ENCODE data around the gene C1QTNF12.
A peak's percentile ranks its signal among the peaks of the same experiment; 100 is the strongest.

C1QTNF12 gene

DNA sequence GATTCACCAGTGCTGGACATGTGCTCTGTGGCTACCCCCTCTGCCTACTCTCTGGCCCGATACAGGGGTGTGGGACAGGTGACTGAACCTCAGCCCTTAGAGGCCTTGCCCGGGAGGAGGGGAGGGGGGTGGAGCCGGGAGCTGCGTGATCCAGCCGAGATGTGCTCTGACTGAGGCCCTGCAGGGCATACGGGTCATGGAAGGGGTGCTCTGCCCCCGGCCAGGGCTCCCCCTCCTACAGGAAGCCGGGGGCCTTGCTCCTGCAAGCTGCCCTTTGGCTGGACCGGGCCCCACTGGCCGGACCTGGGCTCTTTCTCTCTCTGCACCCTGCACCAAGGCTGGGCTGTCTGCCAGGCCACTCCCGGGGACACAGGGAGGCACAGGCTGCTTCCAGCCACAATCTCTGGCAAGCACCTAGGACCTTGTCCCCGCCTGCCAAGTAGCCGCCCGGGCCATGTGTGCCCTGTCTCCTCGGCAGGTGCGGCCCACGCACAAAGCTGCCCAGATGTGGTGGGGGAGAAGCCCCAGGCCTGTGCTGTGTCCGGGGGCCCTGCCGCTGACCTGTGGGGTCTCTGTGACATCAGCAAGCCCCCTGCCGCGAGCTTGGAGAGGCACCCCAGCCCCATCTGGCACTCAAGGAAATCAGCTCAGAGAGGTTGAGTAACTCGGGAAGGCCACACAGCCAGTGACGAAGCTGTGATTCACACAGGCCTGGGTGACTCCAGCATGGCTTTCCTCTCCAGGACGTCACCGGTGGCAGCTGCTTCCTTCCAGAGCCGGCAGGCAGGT lies 35.2 kb upstream of the C1QTNF12 start:
- DNase-seq (ENCODE audit: low read depth) = no peak

GRCh38 chr1:1280782-1281481 lies 34.4 kb upstream of the C1QTNF12 start:
- no peak for DNase-seq (ENCODE audit: low read depth)

DNA sequence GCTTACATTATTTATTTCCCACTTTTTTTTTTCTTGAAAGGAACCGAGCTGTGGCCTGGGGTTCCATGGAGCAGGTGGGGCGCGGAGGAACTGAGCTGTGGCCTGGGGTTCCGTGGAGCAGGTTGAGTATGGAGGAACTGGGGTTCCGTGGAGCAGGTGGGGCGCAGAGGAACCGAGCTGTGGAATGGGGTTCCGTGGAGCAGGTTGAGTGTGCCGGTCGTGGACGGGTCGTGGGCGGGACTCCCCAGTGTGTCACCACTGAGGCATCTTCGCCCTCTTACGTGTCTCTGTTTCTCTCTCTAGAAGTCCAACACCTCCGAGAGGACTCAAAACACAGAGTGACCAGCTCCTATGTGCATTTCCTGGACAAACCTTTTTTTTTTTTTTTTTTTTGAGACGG lies 32.5 kb upstream of the C1QTNF12 start:
- DNase-seq (ENCODE audit: low read depth) = no peak

- DNase-seq (ENCODE audit: low read depth) = no peak
These were observed 32.1 kb upstream of the C1QTNF12 start for GRCh38 chr1:1278620-1279019.

DNA sequence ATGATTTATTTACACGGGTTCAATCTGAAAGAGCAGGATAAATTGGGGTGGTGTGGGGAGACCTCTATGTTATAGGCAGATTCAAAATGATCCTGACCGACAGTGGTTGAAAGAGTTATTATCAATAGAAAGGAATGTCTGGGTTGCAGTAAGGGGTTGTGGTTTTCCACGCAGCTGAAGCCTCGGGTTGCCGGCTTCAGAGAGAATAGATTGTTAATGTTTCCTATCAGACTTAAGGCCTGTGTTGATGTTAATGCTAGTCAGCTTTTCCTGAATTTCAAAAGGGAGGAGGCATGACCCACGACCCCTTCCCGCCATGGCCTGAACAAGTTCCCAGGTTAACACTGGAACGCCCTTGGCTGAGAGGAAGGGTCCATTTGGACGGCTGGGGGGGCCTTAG lies 29.3 kb upstream of the C1QTNF12 start:
- DNase-seq (ENCODE audit: low read depth) = no peak

DNA sequence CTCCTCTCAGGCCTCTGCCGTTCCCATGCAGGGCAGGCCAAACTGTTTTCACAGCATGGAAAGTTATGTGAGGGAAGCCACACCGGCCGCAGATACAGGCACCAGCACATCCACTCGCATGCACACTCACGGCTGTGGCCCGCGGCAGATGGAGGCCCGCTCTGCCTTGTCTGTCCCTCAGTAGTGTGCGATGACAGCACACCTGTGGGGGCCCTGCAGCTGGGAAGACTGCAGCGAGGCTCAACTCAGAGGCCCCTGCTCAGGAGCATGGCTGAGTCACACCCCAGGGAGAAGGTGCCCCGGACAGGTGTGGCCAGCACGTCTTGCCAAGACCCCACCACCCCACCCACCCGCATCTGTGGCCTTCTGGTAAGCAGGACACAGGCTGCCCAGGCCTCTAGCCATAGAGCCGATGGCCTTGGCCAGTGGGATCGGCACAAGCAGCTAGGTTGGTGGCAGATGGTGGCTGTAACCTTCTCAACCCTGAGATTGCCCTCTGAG lies 28.5 kb upstream of the C1QTNF12 start:
- no peak for DNase-seq (ENCODE audit: low read depth)

DNA sequence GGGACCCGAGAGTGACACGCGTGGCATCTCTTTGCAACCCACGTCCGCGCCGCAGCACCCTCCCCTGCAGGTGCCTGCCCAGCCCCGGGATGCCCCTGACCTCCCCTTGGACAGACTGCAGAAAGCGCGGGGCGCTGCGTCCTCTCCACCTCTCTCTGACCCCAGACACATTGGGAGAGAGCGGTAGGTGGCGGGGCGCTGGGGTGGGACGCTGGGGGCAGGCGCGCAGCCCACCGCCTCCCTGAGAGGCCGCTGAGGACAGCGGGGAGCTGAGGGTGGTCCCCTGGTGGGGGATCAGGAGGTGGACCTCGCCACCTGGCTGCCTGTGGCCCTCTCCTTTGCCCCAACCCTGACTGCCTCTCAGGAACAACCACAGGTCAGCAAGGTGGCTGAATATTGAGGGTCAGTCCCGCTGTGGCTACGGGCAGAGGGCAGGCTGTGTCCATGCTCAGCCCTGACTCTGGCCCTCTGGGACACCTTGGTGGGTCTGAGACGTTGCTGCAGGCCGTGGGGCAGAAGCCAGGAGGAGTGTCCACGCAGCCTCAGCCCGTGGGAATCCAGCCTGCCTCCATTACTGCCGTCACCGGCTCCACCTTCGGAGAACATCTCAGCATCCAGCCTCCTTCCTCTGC lies 27.9 kb upstream of the C1QTNF12 start:
- no peak for DNase-seq (ENCODE audit: low read depth)

DNA sequence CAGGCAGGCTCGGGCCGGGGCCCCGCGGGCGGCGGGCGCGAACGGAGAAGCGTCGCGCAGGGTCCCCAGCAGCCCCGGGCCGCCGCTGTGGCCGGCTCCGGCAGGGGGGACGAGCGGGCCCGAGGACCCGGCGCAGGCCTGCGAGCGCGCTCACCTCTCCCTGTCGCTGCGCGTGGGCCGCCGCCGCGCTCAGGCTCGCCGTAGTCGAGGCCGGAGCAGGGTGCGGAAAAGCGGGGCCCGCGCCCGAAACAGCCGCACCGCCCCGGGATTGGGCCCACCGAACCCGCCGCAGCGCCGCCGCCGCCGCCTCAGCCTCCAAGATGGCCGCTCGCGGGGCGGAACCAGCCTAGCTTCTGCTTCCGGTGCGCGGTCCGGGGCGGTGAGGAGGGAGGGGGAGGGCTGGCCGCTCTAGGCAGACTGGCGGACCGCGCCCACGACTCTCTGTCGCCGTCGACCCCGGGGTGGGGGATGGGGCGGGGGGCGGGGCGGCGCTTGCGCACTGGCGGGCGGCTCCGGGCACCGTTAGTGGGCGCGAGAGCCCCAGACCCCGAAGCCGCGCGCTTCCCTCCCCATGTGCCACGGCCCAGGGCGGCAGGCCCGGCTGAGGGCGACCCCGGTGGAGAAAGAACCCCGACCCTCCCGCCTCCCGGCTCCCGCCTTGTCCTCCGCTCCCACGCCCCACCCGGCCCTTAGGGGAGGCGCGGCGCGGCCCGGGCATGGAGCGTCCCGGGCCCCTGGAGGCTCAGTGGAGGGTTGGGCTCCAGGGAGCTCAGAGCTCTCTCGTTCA lies 27.2 kb upstream of the C1QTNF12 start, which contains the start of gene UBE2J2:
TSS of gene UBE2J2 (minus strand) at position 343 of the 787 bp plus-strand sequence. CDS start 5,862 bp downstream, outside the sequence.
- peak; percentile 84 for DNase-seq (ENCODE audit: low read depth)

GRCh38 chr1:1273209-1273511 lies 26.6 kb upstream of the C1QTNF12 start:
- no peak for DNase-seq (ENCODE audit: low read depth)

DNA sequence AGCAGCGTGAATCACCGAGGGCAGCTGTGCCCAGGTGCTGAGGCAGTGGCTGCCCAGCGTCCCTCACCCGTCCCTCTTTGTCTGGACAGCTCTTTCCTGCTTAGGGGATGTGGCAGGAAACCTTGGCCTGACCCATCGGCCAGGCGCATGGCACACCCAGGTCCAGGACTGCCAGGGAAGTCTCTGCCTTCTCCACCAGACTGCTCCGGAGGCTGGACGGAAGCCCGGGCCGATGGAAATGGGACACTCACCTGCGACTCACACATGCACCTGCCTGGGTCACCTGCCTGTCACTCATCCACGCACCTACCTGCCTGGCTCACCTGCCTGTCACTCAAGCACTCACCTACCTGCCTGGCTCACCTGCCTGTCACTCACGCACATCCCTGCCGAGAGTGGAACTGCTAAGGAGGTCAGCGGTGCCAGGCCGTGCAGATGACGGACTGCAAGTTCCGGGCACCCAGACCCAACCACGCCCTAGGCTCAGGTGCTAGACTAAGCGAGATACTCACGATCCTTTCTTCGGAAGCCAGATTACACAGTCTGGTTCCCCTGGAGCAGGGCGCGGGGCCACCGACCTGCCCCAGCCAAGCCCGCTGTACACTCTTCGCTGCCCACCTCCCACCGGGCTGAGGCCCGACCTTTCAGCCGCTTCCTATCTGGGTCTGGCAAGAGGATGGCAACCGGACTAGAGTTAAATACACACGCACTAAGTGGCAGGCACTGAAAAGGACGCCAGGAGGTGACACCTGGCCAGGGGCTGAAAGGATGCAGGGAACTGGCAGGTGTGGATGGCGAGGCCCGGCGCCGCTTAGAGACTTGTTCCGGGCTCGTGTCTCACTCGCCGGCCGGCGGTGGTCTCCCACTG lies 26.1 kb upstream of the C1QTNF12 start:
- no peak for DNase-seq (ENCODE audit: low read depth)

DNA sequence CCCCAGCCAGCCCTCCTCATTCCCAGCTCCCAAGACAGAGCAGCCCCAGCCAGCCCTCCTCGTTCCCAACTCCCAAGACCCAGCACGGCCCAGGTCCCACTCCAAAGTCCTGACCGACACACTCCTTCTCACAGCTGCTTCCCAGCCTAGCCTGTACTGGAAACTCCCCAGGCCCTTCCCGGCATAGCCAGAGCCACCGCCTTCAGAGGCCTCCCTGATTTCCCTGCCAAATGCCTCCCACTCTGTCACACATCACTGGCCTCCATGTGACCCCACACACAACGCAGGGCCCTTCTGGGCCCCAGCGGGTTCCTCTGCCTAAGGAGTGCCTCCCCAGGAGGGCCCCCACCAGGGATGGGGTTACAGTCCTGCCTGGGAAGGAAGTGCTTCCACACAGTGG lies 24.3 kb upstream of the C1QTNF12 start:
- DNase-seq (ENCODE audit: low read depth) = no peak

GRCh38 chr1:1268284-1268682 lies 21.8 kb upstream of the C1QTNF12 start:
- DNase-seq (ENCODE audit: low read depth) = no peak

GRCh38 chr1:1267488-1268283 lies 21.2 kb upstream of the C1QTNF12 start:
- no peak for DNase-seq (ENCODE audit: low read depth)

- DNase-seq (ENCODE audit: low read depth) = peak; percentile 78
These were observed 18.3 kb upstream of the C1QTNF12 start for GRCh38 chr1:1264868-1265272.

DNA sequence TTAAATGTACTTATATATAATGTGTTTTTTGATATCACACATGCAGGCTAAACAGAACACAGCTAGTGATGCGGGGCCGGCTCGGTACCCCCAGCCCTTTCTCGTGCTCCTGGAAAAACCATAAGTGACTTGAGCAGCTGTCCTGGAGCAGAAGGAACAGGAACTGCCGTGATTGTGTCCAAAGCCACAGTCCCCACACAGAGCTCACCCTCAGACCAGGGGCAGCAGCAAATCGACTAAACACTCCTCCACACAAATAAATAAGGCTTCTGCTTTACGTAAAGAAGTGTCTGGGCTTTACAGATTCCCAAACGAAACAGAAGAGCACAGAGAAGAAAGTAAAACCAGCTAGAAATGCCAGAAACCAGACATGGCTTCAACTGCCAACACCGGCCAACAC lies 17.5 kb upstream of the C1QTNF12 start:
- DNase-seq (ENCODE audit: low read depth) = no peak

DNA sequence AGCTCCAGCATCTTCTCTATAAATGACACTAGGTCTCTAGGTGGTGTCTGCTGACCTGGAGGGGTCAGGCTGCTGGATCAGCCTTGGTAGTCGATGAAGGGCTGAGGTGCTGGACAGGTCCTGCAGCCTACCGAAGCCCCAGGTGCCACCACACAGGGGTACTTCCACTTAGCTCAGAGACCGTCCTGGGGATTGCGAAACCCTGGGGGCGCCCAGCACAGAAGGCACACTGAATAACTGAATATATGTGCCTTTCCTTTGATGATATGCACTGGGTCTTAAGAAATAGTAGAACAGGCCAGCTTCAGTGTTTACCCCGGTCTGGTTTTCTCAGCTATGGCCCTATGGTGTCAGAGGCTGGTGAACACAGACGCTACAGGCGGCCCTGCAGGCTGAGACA lies 16.2 kb upstream of the C1QTNF12 start:
- no peak for DNase-seq (ENCODE audit: low read depth)

DNA sequence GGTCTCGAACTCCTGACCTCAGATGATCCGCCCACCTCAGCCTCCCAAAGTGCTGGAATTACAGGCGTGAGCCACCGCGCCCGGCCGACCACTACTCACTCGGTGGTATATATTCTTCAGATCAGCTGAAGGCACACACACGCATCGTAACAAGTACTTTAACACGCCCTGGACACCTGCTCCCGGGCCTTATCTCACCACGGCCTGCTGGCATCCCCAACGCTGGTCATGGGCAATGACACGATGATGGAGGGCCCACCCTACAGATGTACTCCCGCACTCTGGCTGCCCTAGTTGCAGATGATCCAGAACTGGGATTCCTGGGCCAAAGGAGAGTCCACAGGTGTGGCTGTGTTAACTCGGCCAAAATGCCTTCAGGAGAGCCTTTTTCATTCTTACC lies 15.5 kb upstream of the C1QTNF12 start:
- DNase-seq (ENCODE audit: low read depth) = no peak

DNA sequence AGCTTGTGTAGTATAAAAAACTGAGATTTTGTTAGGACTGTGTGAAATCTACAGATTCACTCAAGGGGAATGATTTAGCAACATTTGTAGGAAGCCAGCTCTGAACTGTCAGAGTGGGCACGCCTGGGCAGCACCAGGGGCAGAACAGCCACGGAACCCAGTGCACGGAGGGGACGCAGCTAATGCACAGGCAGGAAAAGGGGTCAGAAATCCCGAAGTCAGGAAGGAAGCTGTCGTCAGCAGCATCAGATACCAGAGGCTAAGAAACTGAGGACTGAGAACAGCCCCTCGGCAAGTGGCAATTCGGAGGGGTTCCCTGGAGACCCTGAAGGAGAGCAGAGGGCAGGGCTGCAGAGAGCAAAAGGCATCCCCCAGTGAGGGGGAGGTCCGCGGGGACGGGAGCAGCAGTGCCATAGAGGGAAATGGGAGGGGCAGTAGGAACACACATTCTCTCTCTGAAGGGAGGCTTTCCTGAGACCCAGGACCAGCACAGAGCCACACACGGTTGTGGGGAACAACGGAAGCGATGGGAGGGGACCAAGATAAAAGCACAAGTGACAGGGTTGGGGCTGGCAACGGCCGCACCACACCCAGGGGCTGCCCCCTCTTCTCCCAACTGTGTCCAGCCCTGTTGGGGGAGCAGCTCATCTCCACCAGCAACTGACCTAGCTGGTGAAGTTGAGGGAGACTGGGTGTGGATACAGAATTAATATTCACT lies 14.5 kb upstream of the C1QTNF12 start:
- DNase-seq (ENCODE audit: low read depth) = no peak

DNA sequence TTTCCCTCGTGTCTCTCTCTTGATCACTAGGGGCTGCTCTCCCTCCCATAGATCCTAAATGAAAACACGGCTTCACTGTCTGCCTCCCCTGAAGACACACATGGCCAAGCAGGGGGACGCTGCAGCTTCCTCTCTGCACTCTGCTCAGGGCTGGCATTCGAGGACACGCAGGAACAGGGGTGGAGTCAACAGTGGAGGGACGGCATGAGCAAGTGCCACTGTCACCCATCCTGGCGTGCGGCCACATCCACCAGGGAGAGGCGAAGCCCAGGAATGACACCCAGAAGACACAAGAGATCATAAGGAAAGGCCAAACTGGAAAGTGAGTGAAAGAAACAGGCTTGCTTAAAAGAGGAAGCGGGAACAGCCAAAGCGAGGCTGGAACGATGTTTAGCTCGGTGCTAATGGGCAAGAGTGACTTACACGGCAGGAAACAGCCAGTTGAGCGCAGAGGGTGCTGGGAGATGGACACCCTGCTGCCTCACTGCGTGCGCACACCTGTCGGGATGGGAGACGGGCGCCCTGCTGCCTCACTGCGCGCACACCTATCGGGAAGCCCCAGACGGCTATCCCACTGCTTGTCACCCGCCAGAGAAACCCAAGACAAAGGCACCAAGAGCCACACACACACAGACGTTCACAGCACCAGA lies 13.6 kb upstream of the C1QTNF12 start:
- DNase-seq (ENCODE audit: low read depth) = no peak
